DOHH2 (cell line): ENCODE results near the gene CEP112.
"Not testable (repeated sequence)": the region's sequence is repeated elsewhere in the genome, so short reads cannot be mapped to it uniquely, and the experiment has no call there.

Experiments
- H3F3A ChIP-seq: fragments of 200-600 bp; sonication (generic), shearing (Covaris generic); 2 replicates; pipeline ENCODE4 v1.6.0; 2016; ENCODE audit warnings: antibody characterized with exemption, mild to moderate bottlenecking; ENCODE audit not compliant: control insufficient read depth, insufficient read depth
- H3K27ac ChIP-seq: fragments of 200-600 bp; sonication (generic); 2 replicates; pipeline ENCODE4 v1.5.1; 2014; ENCODE audit warnings: low read depth, mild to moderate bottlenecking, low read length, moderate library complexity
- H3K27me3 ChIP-seq: fragments of 200-600 bp; sonication (generic); 2 replicates; pipeline ENCODE4 v1.6.1; 2014; ENCODE audit warnings: mild to moderate bottlenecking, low read length, mixed read lengths; ENCODE audit not compliant: control insufficient read depth
- H3K36me3 ChIP-seq: fragments of 200-600 bp; sonication (generic); 2 replicates; pipeline ENCODE4 v1.6.1; 2014; ENCODE audit warnings: mild to moderate bottlenecking, low read length, moderate library complexity, mixed read lengths; ENCODE audit not compliant: control insufficient read depth
- H3K4me1 ChIP-seq: fragments of 200-600 bp; sonication (generic); 2 replicates; pipeline ENCODE4 v1.6.1; 2014; ENCODE audit warnings: mild to moderate bottlenecking, low read length, mixed read lengths; ENCODE audit not compliant: control insufficient read depth
- H3K4me2 ChIP-seq: fragments of 200-600 bp; sonication (generic); 2 replicates; pipeline ENCODE4 v1.6.0; 2014; ENCODE audit warnings: mild to moderate bottlenecking, low read length, moderate library complexity
- H3K4me3 ChIP-seq: fragments of 200-600 bp; sonication (generic); 2 replicates; pipeline ENCODE4 v1.5.1; 2014; ENCODE audit warnings: mild to moderate bottlenecking, low read length, mixed read lengths
- H3K79me2 ChIP-seq: fragments of 200-600 bp; sonication (generic); 2 replicates; pipeline ENCODE4 v1.6.1; 2014; ENCODE audit warnings: mild to moderate bottlenecking, low read length, mixed read lengths; ENCODE audit not compliant: control insufficient read depth
- H3K9me2 ChIP-seq: fragments of 200-600 bp; sonication (generic); replicated peaks from 2 replicates; pipeline ENCODE4 v1.6.1; 2014; ENCODE audit warnings: mild to moderate bottlenecking, low read length, mixed read lengths; ENCODE audit not compliant: control insufficient read depth
- H3K9me3 ChIP-seq: fragments of 200-600 bp; sonication (generic); 2 replicates; pipeline ENCODE4 v1.6.1; 2014; ENCODE audit warnings: antibody characterized with exemption, low read length, mixed read lengths; ENCODE audit not compliant: control insufficient read depth, insufficient read depth
- H4K20me1 ChIP-seq: fragments of 200-600 bp; sonication (generic); 2 replicates; pipeline ENCODE4 v1.6.0; 2014; ENCODE audit warnings: low read depth, mild to moderate bottlenecking, antibody characterized with exemption, low read length, moderate library complexity; ENCODE audit not compliant: control insufficient read depth, insufficient read depth
- CTCF ChIP-seq: fragments of 200-600 bp; sonication (generic); IDR thresholded peaks from one replicate; pipeline ENCODE4 v1.5.1; 2014; ENCODE audit warnings: antibody characterized with exemption, mild to moderate bottlenecking, low read depth, low read length; ENCODE audit not compliant: poor library complexity, severe bottlenecking
- EZH2phosphoT487 ChIP-seq: fragments of 200-600 bp; sonication (generic); IDR thresholded peaks from 2 replicates; pipeline ENCODE4 v1.6.1; 2017; ENCODE audit warnings: borderline replicate concordance, mild to moderate bottlenecking, antibody characterized with exemption, low read length, moderate library complexity, mixed read lengths

Gene CEP112

DNA sequence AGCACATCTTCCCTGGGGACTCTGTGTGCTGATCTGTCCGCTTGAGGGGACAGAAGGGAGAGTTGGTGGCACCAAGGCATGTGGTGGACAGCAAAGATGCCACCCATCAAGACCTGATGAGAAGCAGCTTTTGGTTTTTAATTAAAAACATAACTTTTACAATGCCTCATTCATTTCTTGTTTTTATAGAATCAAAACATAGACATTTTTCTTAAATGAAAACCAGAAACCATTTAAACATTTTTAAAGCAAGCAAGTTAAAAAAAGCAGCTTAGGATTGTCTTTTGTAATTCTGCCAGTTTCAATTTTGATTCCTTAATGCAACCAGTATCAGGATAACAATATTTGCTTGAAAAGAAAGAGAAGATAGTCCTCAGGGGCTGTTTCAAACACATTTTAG is 506.8 kb downstream of the CEP112 start:
- no peaks in the 10 kb centered on the region for H3F3A ChIP-seq
- H3K27me3 ChIP-seq: no peaks in the 10 kb centered on the region
- no peaks in the 10 kb centered on the region for H3K79me2 ChIP-seq
- H4K20me1 ChIP-seq: no peaks in the 10 kb centered on the region
- H3K4me2 ChIP-seq: no peak overlapping the region
- H3K4me1 ChIP-seq: no peaks in the 10 kb centered on the region
- no peak overlapping the region for H3K4me3 ChIP-seq
- no peaks in the 10 kb centered on the region for H3K36me3 ChIP-seq
- no peak overlapping the region for H3K27ac ChIP-seq
- no peaks in the 10 kb centered on the region for H3K9me2 ChIP-seq
- TF ChIP-seq CTCF (no peak), EZH2phosphoT487 (no peak)
- H3K9me3 ChIP-seq: no peaks in the 10 kb centered on the region

DNA sequence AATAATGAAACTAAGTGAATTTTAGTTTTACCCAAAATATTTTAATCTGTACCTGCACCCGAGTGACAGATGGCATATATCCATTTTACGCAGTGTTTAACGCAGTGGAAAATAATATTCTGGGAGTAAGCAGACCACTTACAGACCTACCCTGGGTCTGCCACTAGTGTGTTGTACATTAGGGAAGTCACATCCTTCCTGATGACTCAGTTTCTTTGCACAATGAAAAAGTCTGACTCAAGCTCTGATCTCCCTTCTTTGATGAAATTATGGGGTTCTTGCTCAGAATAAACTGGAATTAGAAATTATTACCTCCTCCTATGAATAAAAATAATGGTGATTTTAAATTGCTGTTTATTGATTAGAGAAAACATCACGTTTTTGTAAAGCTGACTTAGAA is 507.3 kb downstream of the CEP112 start:
- Histone ChIP-seq H3K79me2 (no peaks in the 10 kb centered on the region), H3K36me3 (no peaks in the 10 kb centered on the region), H3K27ac (no peak overlapping the region), H3F3A (no peaks in the 10 kb centered on the region), H3K4me2 (no peak overlapping the region), H3K9me3 (no peaks in the 10 kb centered on the region), H3K4me3 (no peak overlapping the region), H3K27me3 (no peaks in the 10 kb centered on the region), H3K9me2 (no peaks in the 10 kb centered on the region), H3K4me1 (no peaks in the 10 kb centered on the region), H4K20me1 (no peaks in the 10 kb centered on the region)
- no peak for TF ChIP-seq CTCF
- TF ChIP-seq EZH2phosphoT487: no peak

GRCh38 chr17:65683428-65683827 is 508.5 kb downstream of the CEP112 start:
- H3K27ac ChIP-seq: no peak overlapping the region
- H3K4me2 ChIP-seq: no peak overlapping the region
- no peaks in the 10 kb centered on the region for H3F3A ChIP-seq
- H3K9me2 ChIP-seq: no peaks in the 10 kb centered on the region
- H3K9me3 ChIP-seq: no peaks in the 10 kb centered on the region
- no peaks in the 10 kb centered on the region for H3K79me2 ChIP-seq
- H3K4me1 ChIP-seq: no peaks in the 10 kb centered on the region
- no peaks in the 10 kb centered on the region for H3K36me3 ChIP-seq
- no peaks in the 10 kb centered on the region for H4K20me1 ChIP-seq
- H3K4me3 ChIP-seq: no peak overlapping the region
- TF ChIP-seq EZH2phosphoT487 (no peak), CTCF (no peak)
- no peaks in the 10 kb centered on the region for H3K27me3 ChIP-seq

DNA sequence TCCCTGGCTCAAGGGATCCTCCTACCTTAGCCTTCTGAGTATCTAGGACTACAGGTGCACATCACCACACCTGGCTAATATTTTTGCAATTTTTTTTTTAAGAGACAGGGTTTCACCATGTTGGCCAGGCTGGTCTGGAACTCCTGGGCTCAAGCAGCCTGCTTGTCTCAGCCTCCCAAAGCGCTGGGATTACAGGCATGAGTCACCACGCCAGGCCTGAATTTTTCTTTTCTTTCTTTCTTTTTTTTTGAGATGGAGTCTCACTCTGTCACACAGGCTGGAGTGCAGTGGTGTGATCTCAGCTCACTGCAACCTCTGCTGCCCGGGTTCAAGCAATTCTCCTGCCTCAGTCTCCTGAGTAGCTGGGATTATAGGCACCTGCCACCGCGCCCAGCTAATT is 510.2 kb downstream of the CEP112 start:
- not testable (repeated sequence) for H3K9me2 ChIP-seq, H3K4me3 ChIP-seq, H4K20me1 ChIP-seq, H3K4me1 ChIP-seq, H3K4me2 ChIP-seq, H3K36me3 ChIP-seq, H3K79me2 ChIP-seq, H3K27me3 ChIP-seq, H3K9me3 ChIP-seq, H3K27ac ChIP-seq, H3F3A ChIP-seq
